Lower leg skin (tissue), 4 donors: ENCODE results near the gene SLC52A3. TPM values are rescaled to one million over a fixed set of nuclear protein-coding genes. Genes with fewer than 3 reads are reported as not detected.

ENCODE experiments used
- DNase-seq, 2 donors: peaks; one replicate each; pipeline ENCODE4 v3.0.0-alpha.2; 2019; ENCODE audit warnings: low spot score in 2 of 2
- H3K4me3 ChIP-seq: fragments of 200-600 bp; sonication (generic); 2 replicates; pipeline ENCODE4 v1.5.1; 2017; ENCODE audit warnings: mild to moderate bottlenecking, low read depth; ENCODE audit not compliant: poor library complexity, severe bottlenecking
- CTCF ChIP-seq, 3 donors: fragments of 450-650 bp; IDR thresholded peaks; one replicate each; pipeline ENCODE4 v1.5.1; 2016; ENCODE audit warnings: antibody characterized with exemption in 3 of 3, mild to moderate bottlenecking in 3 of 3, moderate library complexity in 2 of 3
- POLR2A ChIP-seq, 2 donors: fragments of 450-650 bp; IDR thresholded peaks; one replicate each; pipeline ENCODE4 v1.6.1; 2016 to 2017; ENCODE audit warnings: antibody characterized with exemption in 2 of 2, mild to moderate bottlenecking in 1 of 2, moderate library complexity in 1 of 2
- WGBS, 2 donors: methylation state at CpG; one replicate each; pipeline ENCODE4 v1.1.5; 2018; 5-methylcytosine and 5-hydroxymethylcytosine counted together
- intact Hi-C: fragments of 100-400 bp; cut with DNase I; formaldehyde crosslinking; loops from one replicate; pipeline ENCODE4 v1.15.0; 2023; ENCODE audit warnings: low total_unique reads
- total RNA-seq, 4 donors: library from RNA; depleted of rRNA; stranded (reverse); fragments of >200 nt; gene quantifications; one replicate each; pipeline ENCODE4 v1.1.0, GENCODE V29; 2016

The SLC52A3 gene
- total RNA-seq, 4 donors from 2014 or later, result 2.2 to 7.5 (median 3.0) TPM

GRCh38 chr20:719068-719467, 49.2 kb downstream of the SLC52A3 start:
- WGBS, 2 donors, result 91 to 92% methylated on average over 5 of the region's 5 CpGs
- no peak overlapping the region for H3K4me3 ChIP-seq
- no peak for DNase-seq
- TF ChIP-seq POLR2A (IDR thresholded peaks at IDR 0.05) (no peak), CTCF (IDR thresholded peaks at IDR 0.05) (no peak)
- intact Hi-C loops, result no loop called here

GRCh38 chr20:717832-718231, 50.5 kb downstream of the SLC52A3 start:
- no peak for DNase-seq
- intact Hi-C loops, result no loop called here
- 38 to 41% methylated on average over 5 of the region's 5 CpGs for WGBS, 2 donors
- H3K4me3 ChIP-seq, result no peak overlapping the region
- TF ChIP-seq CTCF (IDR thresholded peaks at IDR 0.05), result no peak
- TF ChIP-seq POLR2A (IDR thresholded peaks at IDR 0.05), result no peak

GRCh38 chr20:717271-717670, 51.0 kb downstream of the SLC52A3 start:
- intact Hi-C loops, result no loop called here
- TF ChIP-seq CTCF (IDR thresholded peaks at IDR 0.05) (no peak), POLR2A (IDR thresholded peaks at IDR 0.05) (no peak)
- 81 to 92% methylated on average over 7 of the region's 7 CpGs for WGBS, 2 donors
- no peak for DNase-seq
- no peak overlapping the region for H3K4me3 ChIP-seq

- intact Hi-C loops, result no loop called here
- TF ChIP-seq POLR2A (IDR thresholded peaks at IDR 0.05), result no peak
- no peak for TF ChIP-seq CTCF (IDR thresholded peaks at IDR 0.05)
- H3K4me3 ChIP-seq, result no peak overlapping the region
- 91 to 95% methylated on average over 2 of the region's 2 CpGs for WGBS, 2 donors
- DNase-seq, result no peak
Measured at GRCh38 chr20:714453-714852, 53.8 kb downstream of the SLC52A3 start.

GRCh38 chr20:711576-711975, 56.7 kb downstream of the SLC52A3 start:
- no peak for TF ChIP-seq POLR2A (IDR thresholded peaks at IDR 0.05)
- no peak for TF ChIP-seq CTCF (IDR thresholded peaks at IDR 0.05)
- H3K4me3 ChIP-seq, result no peak overlapping the region
- WGBS, 2 donors, result 60 to 66% methylated on average over 2 of the region's 2 CpGs
- DNase-seq, result no peak
- intact Hi-C loops, result no loop called here

GRCh38 chr20:710780-711450, 57.4 kb downstream of the SLC52A3 start:
- H3K4me3 ChIP-seq, result no peak overlapping the region
- no peak for DNase-seq
- 63 to 70% methylated on average over 17 to 19 of the region's 19 CpGs for WGBS, 2 donors
- TF ChIP-seq POLR2A (IDR thresholded peaks at IDR 0.05) (no peak), CTCF (IDR thresholded peaks at IDR 0.05) (no peak)
- intact Hi-C loops, result no loop called here
